Esophagus muscularis mucosa (tissue), 4 donors: ENCODE data around the gene ADAR. TPM values are rescaled to one million over a fixed set of nuclear protein-coding genes. Genes with fewer than 3 reads are reported as not detected.

ENCODE experiments used
- DNase-seq: peaks from one replicate; pipeline ENCODE4 v3.0.0-alpha.2; 2017; ENCODE audit errors: extremely low spot score
- H3K27ac ChIP-seq, 4 donors: fragments of 200-600 bp; sonication (generic); replicated peaks in 1 of 4; 1 replicate in 3 of 4; 2 replicates in 1 of 4; pipeline ENCODE4 v1.5.1; 2016 to 2019; ENCODE audit warnings: mild to moderate bottlenecking in 1 of 4
- H3K27me3 ChIP-seq, 4 donors: fragments of 200-600 bp; sonication (generic); one replicate each; pipeline versions ENCODE4 v1.5.1 to v1.6.0; 2016 to 2019
- H3K36me3 ChIP-seq, 4 donors: fragments of 200-600 bp; sonication (generic); one replicate each; pipeline ENCODE4 v1.5.1; 2016 to 2019
- H3K4me1 ChIP-seq, 4 donors: fragments of 200-600 bp; sonication (generic); one replicate each; pipeline ENCODE4 v1.5.1; 2016 to 2019
- H3K4me3 ChIP-seq, 4 donors: fragments of 200-600 bp; sonication (generic); 1 replicate in 2 of 4; 2 replicates in 2 of 4; pipeline ENCODE4 v1.5.1; 2016 to 2019; ENCODE audit warnings: mild to moderate bottlenecking in 4 of 4, moderate library complexity in 1 of 4
- H3K9me3 ChIP-seq, 4 donors: fragments of 200-600 bp; sonication (generic); 1 replicate in 3 of 4; 2 replicates in 1 of 4; pipeline ENCODE4 v1.5.1; 2016 to 2019
- EP300 ChIP-seq: sonication (generic); formaldehyde crosslinking; IDR thresholded peaks from one replicate; pipeline ENCODE4 v1.6.1; 2017; ENCODE audit warnings: antibody characterized with exemption
- POLR2A ChIP-seq: fragments of 450-650 bp; IDR thresholded peaks from one replicate; pipeline ENCODE4 v1.6.1; 2017; ENCODE audit warnings: antibody characterized with exemption, moderate library complexity, mild to moderate bottlenecking, low read depth
- POLR2AphosphoS5 ChIP-seq, 2 donors: sonication (generic); formaldehyde crosslinking; IDR thresholded peaks; one replicate each; pipeline ENCODE4 v1.6.1; 2017; ENCODE audit warnings: antibody characterized with exemption in 2 of 2
- WGBS: methylation state at CpG from one replicate; pipeline ENCODE4 v1.1.5; 2018; 5-methylcytosine and 5-hydroxymethylcytosine counted together
- intact Hi-C: fragments of 100-400 bp; cut with DNase I; formaldehyde crosslinking; loops from one replicate; pipeline ENCODE4 v1.15.1; 2023
- total RNA-seq, 4 donors: library from RNA; depleted of rRNA; stranded (reverse); fragments of >200 nt; gene quantifications; one replicate each; pipeline versions ENCODE4 v1.1.0 to v1.2.1, GENCODE V29; 2016
- TF ChIP-seq, protein P1 (sequence below), 3 experiments: fragments of 200-600 bp in 2 of 3; fragments of 450-650 bp in 1 of 3; sonication (generic) in 2 of 3; IDR thresholded peaks; one replicate each; pipeline ENCODE4 v1.5.1; 2017 to 2019; ENCODE audit warnings: antibody characterized with exemption in 3 of 3, mild to moderate bottlenecking in 2 of 3, moderate library complexity in 1 of 3

The ADAR gene
- total RNA-seq, 4 donors from 2014 or later = 80.2 to 96.3 (median 87.1) TPM

DNA sequence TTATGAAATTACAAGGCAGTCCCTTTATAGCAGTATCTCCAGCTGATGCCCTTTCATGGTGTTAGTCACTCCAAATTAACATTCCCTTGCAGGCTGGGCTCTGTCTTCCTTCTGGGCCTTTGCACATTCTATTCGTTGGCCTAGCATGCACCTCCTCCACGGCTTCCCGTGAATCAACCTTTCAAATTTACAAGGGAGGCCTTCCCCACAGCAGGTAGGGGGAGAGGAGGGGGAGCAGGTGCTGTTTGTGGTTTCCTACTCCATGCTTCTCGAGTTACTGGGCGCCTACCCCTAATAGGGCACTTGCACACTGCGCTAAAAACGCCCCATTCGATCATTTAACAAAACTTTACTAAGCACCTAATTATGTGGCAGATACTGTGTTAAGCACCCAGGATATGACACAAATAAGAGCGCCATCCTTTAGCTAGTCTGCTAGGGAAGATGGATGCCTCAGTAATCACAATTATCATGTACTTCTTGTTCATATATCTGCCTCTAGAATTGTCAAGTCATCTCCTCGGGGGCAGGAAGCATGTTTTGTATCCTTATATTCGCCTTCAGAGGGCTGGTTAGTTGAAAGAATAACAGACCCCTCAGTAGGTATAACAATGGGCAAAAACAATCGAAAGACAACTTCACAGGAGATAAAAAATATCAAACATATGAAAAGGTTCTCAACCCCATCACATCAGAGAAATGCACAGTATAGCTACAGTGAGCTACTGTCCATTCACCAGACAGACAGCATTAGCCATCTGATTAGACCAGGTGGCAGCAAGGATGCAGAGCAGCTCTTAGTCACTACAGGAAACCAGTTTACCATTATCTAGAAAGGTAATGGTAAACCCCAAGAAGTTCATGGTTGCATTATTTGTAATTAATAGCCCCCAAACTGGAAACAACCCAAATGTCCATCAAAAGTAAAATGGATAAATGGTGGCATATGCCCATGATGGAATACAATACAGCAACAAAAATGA is 1.7 kb upstream of the ADAR start:
- H3K27ac ChIP-seq = peak overlapping the region; percentile 94 to 99 (median 96)
- 75% methylated on average over 12 of the region's 12 CpGs for WGBS
- TF ChIP-seq, protein P1, sequence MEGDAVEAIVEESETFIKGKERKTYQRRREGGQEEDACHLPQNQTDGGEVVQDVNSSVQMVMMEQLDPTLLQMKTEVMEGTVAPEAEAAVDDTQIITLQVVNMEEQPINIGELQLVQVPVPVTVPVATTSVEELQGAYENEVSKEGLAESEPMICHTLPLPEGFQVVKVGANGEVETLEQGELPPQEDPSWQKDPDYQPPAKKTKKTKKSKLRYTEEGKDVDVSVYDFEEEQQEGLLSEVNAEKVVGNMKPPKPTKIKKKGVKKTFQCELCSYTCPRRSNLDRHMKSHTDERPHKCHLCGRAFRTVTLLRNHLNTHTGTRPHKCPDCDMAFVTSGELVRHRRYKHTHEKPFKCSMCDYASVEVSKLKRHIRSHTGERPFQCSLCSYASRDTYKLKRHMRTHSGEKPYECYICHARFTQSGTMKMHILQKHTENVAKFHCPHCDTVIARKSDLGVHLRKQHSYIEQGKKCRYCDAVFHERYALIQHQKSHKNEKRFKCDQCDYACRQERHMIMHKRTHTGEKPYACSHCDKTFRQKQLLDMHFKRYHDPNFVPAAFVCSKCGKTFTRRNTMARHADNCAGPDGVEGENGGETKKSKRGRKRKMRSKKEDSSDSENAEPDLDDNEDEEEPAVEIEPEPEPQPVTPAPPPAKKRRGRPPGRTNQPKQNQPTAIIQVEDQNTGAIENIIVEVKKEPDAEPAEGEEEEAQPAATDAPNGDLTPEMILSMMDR (IDR thresholded peaks at IDR 0.05) = no peak
- TF ChIP-seq POLR2A = no peak
- TF ChIP-seq POLR2AphosphoS5 (IDR thresholded peaks at IDR 0.05) = no peak
- no peak for TF ChIP-seq EP300
- intact Hi-C loops = loop anchor here (5.0 kb wide), 1 partner anchor 52 kb away; the partner anchor contains the start of gene UBE2Q1
- H3K4me3 ChIP-seq = no peak overlapping the region
- H3K9me3 ChIP-seq = no peaks in the 10 kb centered on the region
- peaks cover 25 to 58% (median 36%) of the 10 kb centered on the region in 4 donors for H3K4me1 ChIP-seq
- no peak for DNase-seq
- H3K27me3 ChIP-seq = no peaks in the 10 kb centered on the region
- no peaks in the 10 kb centered on the region for H3K36me3 ChIP-seq

DNA sequence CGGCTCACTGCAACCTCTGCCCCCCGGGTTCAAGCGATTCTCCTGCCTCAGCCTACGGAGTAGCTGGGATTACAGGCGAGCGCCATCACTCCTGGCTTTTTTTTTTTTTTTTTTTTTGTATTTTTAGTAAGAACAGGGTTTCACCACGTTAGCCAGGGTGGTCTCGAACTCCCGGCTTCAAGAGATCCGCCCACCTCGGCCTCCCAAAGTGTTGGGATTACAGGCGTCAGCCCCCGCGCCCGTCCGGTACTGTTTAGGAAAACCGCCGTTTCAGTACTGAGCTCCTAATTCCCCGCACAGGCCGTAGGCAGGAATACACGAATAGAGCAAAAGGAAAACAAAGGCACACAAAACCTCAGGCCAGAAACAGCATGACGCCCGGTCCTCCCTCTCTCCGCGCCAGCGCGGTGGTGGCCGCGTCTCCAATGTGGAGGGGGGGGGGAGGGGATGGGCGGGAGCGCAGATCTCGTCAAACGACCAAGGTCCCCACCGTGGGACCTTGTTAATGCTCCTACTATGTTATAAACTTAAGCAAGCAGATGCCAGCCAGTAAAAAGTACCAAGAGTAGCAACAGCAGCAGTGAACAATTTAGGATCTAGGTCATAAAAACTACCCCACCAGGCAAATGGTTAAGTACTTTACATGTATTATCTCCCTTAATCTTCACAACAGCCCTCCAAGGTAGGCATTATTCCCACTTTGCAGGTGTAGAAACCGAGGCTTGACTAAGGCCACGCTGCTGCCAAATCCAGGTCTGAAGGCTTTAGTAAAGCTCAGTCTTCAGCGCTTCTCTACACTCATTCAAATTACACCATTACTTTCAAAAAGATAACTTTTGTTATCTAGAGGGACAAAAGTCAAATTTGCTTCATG is 648 bp upstream of the ADAR start:
- intact Hi-C loops = no loop called here
- Histone ChIP-seq H3K27ac (peak overlapping the region; percentile 94 to 99 (median 96)), H3K36me3 (no peaks in the 10 kb centered on the region), H3K4me1 (peaks cover 33 to 62% (median 47%) of the 10 kb centered on the region in 4 donors), H3K4me3 (peak overlapping the region; percentile 78 to 96 (median 90)), H3K27me3 (no peaks in the 10 kb centered on the region), H3K9me3 (no peaks in the 10 kb centered on the region)
- DNase-seq = no peak
- 7% methylated on average over 22 of the region's 37 CpGs for WGBS
- TF ChIP-seq, protein P1 (IDR thresholded peaks at IDR 0.05) = no peak
- TF ChIP-seq POLR2A (no peak), POLR2AphosphoS5 (IDR thresholded peaks at IDR 0.05) (peak in 1 of 2 donors; percentile 9), EP300 (no peak)

DNA sequence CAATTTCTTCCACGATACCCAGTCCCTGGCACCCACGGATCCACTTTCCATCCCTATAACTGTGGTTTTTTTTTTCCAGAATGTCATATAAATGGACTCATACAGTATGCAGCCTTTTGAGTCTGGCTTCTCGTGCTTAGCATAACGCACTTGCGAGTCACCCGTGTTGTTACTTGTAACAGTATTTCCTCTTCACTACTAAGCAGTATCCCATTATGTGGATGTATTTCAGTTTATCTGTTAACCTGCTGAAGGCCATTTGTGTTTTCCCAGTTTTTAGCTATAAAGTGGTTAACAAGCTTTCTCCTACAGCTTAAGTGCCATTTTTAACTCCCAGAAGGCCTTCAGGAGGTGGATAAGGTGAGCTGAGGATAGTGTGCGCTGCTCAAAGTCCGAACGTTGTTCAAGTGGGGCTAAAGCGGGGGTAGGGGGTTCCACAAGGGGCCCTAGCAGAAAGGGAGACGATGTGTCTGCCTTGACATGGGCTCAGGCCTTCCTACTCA is 829 bp downstream of the ADAR start:
- H3K9me3 ChIP-seq = no peaks in the 10 kb centered on the region
- peaks cover 47 to 77% (median 60%) of the 10 kb centered on the region in 4 donors for H3K4me1 ChIP-seq
- H3K27me3 ChIP-seq = no peaks in the 10 kb centered on the region
- intact Hi-C loops = no loop called here
- H3K36me3 ChIP-seq = peaks cover 0 to 6% (median 3%) of the 10 kb centered on the region in 4 donors
- TF ChIP-seq, protein P1 (IDR thresholded peaks at IDR 0.05) = no peak
- TF ChIP-seq POLR2A = no peak
- no peak for TF ChIP-seq POLR2AphosphoS5 (IDR thresholded peaks at IDR 0.05)
- TF ChIP-seq EP300 = no peak
- DNase-seq = no peak
- 7% methylated on average over 11 of the region's 11 CpGs for WGBS
- peak overlapping the region; percentile 78 to 96 (median 90) for H3K4me3 ChIP-seq
- H3K27ac ChIP-seq = peak overlapping the region; percentile 94 to 99 (median 96)

DNA sequence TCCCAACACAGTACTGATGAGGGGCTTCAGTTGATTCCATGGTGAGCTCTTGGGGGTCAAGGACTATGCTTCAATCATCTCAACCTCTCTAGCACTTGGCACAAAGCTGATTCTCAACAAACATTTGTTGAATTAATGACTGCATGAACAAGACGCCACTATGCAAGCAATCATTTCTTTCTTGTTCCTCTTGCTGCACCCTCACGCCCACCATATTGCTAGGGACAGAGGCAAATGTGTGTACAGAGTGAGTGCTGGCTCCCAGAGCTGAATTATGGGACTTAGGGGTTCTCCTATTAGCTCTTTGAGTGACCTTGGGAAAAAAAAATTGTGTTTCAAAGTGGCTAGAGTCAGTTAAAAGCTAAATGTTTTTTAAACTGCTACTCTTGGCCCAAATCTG is 2.5 kb downstream of the ADAR start:
- Histone ChIP-seq H3K9me3 (no peaks in the 10 kb centered on the region), H3K27me3 (no peaks in the 10 kb centered on the region), H3K4me1 (peaks cover 50 to 82% (median 72%) of the 10 kb centered on the region in 4 donors), H3K36me3 (peaks cover 6 to 22% (median 19%) of the 10 kb centered on the region in 4 donors), H3K4me3 (no peak overlapping the region), H3K27ac (no peak overlapping the region)
- TF ChIP-seq, protein P1 (IDR thresholded peaks at IDR 0.05) = no peak
- DNase-seq = no peak
- WGBS = 89% methylated on average over 2 of the region's 2 CpGs
- intact Hi-C loops = no loop called here
